Prostate gland (tissue), 2 donors: ENCODE results near the gene SYNE1.

Experiments
- POLR2A ChIP-seq: fragments of 450-650 bp; IDR thresholded peaks from one replicate; pipeline ENCODE4 v1.6.1; 2016; ENCODE audit warnings: antibody characterized with exemption, mild to moderate bottlenecking
- POLR2AphosphoS5 ChIP-seq: sonication (generic); formaldehyde crosslinking; IDR thresholded peaks from one replicate; pipeline ENCODE4 v1.6.1; 2017; ENCODE audit warnings: antibody characterized with exemption
- TF ChIP-seq, protein P1 (sequence below), 4 experiments: fragments of 200-600 bp in 2 of 4; fragments of 450-650 bp in 2 of 4; sonication (generic) in 2 of 4; IDR thresholded peaks; 1 replicate in 3 of 4; 2 replicates in 1 of 4; pipeline ENCODE4 v1.5.1; 2016 to 2019; ENCODE audit warnings: antibody characterized with exemption in 4 of 4, mild to moderate bottlenecking in 2 of 4, moderate library complexity in 2 of 4

DNA sequence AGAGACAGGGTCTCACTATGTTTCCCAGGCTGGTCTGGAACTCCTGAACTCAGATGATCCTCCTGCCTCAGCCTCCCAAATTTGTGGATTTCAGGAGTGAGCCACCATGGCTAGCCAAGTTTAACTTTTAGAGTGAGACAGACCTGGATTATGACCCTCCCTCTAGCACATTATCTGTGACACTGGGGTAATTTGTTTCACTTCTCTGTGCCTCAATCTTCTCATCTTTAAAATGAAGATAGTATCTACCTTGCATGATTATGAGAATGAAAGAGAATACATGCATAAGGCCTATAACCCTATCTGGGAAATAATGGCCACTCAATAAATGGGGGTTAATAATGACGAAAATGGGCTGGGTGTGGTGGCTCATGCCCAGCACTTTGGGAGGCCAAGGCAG lies 373.6 kb downstream of the SYNE1 start:
- TF ChIP-seq, protein P1, sequence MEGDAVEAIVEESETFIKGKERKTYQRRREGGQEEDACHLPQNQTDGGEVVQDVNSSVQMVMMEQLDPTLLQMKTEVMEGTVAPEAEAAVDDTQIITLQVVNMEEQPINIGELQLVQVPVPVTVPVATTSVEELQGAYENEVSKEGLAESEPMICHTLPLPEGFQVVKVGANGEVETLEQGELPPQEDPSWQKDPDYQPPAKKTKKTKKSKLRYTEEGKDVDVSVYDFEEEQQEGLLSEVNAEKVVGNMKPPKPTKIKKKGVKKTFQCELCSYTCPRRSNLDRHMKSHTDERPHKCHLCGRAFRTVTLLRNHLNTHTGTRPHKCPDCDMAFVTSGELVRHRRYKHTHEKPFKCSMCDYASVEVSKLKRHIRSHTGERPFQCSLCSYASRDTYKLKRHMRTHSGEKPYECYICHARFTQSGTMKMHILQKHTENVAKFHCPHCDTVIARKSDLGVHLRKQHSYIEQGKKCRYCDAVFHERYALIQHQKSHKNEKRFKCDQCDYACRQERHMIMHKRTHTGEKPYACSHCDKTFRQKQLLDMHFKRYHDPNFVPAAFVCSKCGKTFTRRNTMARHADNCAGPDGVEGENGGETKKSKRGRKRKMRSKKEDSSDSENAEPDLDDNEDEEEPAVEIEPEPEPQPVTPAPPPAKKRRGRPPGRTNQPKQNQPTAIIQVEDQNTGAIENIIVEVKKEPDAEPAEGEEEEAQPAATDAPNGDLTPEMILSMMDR (IDR thresholded peaks at IDR 0.05): no peak
- no peak for TF ChIP-seq POLR2A
- TF ChIP-seq POLR2AphosphoS5: no peak
